Astrocyte of the spinal cord (primary cell): ENCODE results near the gene HOXA7.
A peak's percentile ranks its signal among the peaks of the same experiment; 100 is the strongest.

Experiments used
- DNase-seq: peaks from one replicate; pipeline ENCODE4 v3.0.0; 2011; ENCODE audit warnings: low read depth, low spot score
- H3K4me3 ChIP-seq: 2 replicates; pipeline ENCODE4 v1.5.1; 2011; ENCODE audit warnings: low read depth, mild to moderate bottlenecking, low read length, moderate library complexity
- CTCF ChIP-seq: IDR thresholded peaks from 2 replicates; pipeline ENCODE4 v1.5.1; 2012; ENCODE audit warnings: low read depth, mild to moderate bottlenecking, low read length, inconsistent platforms
- in situ Hi-C: cut with HindIII; loops from 2 replicates; pipeline ENCODE4 v1.10.0; 2017; ENCODE audit warnings: low sequenced_read_pairs

Gene HOXA7

GRCh38 chr7:27138472-27138871 lies 18.0 kb downstream of the HOXA7 start:
- in situ Hi-C loops: no loop called here
- DNase-seq: no peak
- TF ChIP-seq CTCF: no peak
- peak overlapping the region; percentile 65 for H3K4me3 ChIP-seq

- no peak for DNase-seq
- in situ Hi-C loops: no loop called here
- TF ChIP-seq CTCF: no peak
- H3K4me3 ChIP-seq: peak overlapping the region; percentile 65
Measured at GRCh38 chr7:27137640-27138315, 18.7 kb downstream of the HOXA7 start.

- no peak for TF ChIP-seq CTCF
- in situ Hi-C loops: no loop called here
- H3K4me3 ChIP-seq: no peak overlapping the region
- DNase-seq: peak; percentile 97
Measured at GRCh38 chr7:27134392-27134791, 22.1 kb downstream of the HOXA7 start.

GRCh38 chr7:27133409-27134231 lies 22.9 kb downstream of the HOXA7 start:
- in situ Hi-C loops: no loop called here
- no peak overlapping the region for H3K4me3 ChIP-seq
- DNase-seq: no peak
- TF ChIP-seq CTCF: no peak

- TF ChIP-seq CTCF: no peak
- DNase-seq: no peak
- no peak overlapping the region for H3K4me3 ChIP-seq
- in situ Hi-C loops: no loop called here
Measured at GRCh38 chr7:27132978-27133377, 23.5 kb downstream of the HOXA7 start.

GRCh38 chr7:27132214-27132613 lies 24.3 kb downstream of the HOXA7 start:
- TF ChIP-seq CTCF: no peak
- no peak for DNase-seq
- no peak overlapping the region for H3K4me3 ChIP-seq
- in situ Hi-C loops: no loop called here
